DMS79 (cell line): ENCODE data around the gene GALNT10.
"Not testable (repeated sequence)": the region's sequence is repeated elsewhere in the genome, so short reads cannot be mapped to it uniquely, and the experiment has no call there.

Experiments
- DNase-seq: peaks from one replicate; lab custom pipeline; 2025; lab: John Stamatoyannopoulos, UW

Gene GALNT10

GRCh38 chr5:154356020-154356655 is 165.6 kb downstream of the GALNT10 start:
- DNase-seq = no peak

- no peak for DNase-seq
Observed at GRCh38 chr5:154356958-154357357, 166.4 kb downstream of the GALNT10 start.

DNA sequence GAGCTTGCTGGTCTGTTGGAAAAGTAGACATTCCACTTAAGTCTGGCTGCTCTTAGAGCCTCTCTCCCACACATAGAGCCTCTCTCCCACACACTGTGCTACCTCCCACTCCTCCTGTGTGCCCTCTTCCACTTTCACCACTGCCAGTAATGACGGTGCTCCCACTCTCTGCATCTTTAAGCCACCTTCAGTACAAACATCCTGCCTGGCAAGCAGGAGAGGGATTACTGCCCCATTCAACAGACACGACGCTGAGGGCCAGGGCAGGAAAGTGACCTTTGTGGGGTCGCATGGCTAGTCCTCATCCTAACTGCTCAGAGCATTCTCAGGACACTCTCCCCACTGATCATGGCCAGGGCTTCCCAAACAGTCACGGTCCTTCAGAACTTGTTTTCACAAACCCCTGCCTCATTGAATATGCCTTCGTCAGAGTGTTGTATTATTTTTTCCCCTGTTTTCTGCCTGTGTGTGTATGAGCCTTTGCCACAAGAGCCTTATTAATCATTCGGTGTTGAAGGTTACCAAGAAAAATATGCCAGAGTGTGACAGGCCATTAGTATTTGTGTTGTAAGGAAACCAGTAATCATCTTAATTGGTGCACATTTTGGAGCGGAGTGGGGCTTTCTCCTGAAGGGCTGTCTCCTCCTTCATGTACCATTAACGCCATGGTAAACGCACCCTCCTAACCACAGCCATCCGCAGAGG is 168.1 kb downstream of the GALNT10 start:
- DNase-seq = no peak

- DNase-seq = no peak
Observed at GRCh38 chr5:154359221-154359573, 168.7 kb downstream of the GALNT10 start.

DNA sequence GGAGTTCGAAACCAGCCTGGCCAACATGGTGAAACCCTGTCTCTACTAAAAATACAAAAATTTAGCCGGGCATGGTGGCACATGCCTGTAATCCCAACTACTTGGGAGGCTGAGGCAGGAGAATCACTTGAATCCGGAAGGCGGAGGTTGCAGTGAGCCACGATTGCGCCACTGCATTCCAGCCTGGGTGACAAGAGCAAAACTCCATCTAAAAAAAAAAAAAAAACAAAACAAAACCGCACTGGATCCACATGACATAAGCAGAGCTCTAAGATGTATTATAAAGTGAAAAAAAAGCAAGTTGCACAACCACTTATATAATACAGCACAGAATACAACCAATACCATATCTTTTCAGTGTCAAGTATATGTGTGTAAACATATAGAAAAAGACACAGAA is 169.7 kb downstream of the GALNT10 start:
- DNase-seq = not testable (repeated sequence)

GRCh38 chr5:154363411-154363810 is 172.9 kb downstream of the GALNT10 start:
- no peak for DNase-seq

- no peak for DNase-seq
Observed at GRCh38 chr5:154364771-154365170, 174.2 kb downstream of the GALNT10 start.

DNA sequence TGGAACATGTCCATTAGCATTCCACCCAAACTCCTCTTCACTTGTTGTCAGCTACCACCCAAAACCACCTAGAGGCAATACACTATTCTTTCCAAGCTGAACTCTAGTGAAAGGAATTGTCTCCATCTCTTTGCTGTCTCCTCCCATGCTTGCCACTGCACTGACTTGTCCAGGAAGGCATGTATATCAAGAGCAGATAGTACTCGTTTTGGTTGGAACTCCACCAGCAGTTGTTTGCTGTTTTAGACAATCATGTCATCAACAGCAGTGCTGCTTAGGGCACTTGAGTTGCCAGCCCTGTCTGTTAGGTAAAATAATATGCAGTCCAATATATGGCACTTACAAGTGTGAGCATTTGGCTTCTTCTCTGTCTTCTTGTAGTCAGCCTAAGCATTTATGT is 175.3 kb downstream of the GALNT10 start:
- DNase-seq = no peak

DNA sequence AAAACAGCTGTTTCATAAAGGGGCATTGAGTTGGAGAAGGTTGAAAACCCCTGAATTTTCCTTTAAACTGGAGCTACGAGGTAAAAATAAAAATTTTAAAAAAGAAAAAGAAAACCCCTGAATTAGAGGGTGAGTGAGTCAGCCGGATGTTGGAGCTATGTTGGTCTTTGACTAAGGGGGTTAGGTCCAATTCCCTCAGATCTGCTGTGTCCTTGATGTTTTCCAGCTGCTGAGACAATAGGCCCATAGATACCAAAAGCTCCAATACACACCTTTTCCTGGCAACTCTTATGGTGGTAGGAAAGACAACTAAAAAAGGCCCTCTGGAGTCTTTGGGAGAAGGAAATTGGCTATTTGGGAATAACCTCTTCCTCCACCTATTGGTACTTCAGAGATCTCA is 175.8 kb downstream of the GALNT10 start:
- DNase-seq = no peak

- no peak for DNase-seq
Observed at GRCh38 chr5:154367101-154367500, 176.6 kb downstream of the GALNT10 start.

DNA sequence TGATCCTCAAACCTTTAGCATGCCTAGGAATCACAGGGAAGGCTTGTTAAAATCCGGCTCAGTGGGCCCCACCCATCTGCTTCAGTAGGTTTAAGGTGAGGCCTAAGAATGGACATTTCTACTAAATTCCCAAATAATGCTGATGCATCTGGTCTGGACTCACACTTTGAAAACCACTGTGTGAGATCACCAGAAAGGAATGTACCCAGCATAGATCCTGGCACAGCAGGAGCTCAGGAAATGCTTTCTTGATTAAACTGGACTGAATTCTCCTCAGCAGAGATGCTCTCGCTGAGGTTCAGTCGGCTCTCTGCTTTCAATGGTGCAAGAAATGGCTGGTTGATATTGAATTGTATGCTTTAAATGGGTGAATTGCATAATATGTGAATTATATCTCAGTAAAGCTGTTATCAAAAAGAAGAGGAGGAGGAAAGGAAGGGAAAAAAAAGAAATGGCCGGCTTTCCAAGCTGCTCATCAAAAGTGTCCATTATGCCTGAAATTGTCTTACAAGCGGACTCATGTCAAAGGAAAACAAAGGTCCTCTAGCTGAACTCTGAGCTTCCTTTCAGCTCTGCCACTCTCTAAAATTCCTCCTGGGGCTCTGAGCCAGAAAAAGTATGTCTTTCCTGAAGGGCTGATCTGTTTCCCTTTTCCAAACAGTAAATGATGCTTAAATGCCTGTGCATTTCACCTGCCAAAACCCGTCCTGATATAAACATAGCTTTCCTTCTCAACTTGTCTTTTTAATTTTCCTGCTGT is 177.7 kb downstream of the GALNT10 start:
- DNase-seq = no peak

- DNase-seq = no peak
Observed at GRCh38 chr5:154369682-154370081, 179.1 kb downstream of the GALNT10 start.

GRCh38 chr5:154370119-154370518 is 179.6 kb downstream of the GALNT10 start:
- no peak for DNase-seq

GRCh38 chr5:154370813-154371212 is 180.3 kb downstream of the GALNT10 start:
- DNase-seq = no peak

GRCh38 chr5:154371687-154372086 is 181.2 kb downstream of the GALNT10 start:
- DNase-seq = no peak

- no peak for DNase-seq
Observed at GRCh38 chr5:154372661-154373060, 182.1 kb downstream of the GALNT10 start.

- no peak for DNase-seq
Observed at GRCh38 chr5:154373326-154373725, 182.8 kb downstream of the GALNT10 start.

- DNase-seq = no peak
Observed at GRCh38 chr5:154373729-154374179, 183.2 kb downstream of the GALNT10 start.

- DNase-seq = no peak
Observed at GRCh38 chr5:154374264-154374663, 183.7 kb downstream of the GALNT10 start.

GRCh38 chr5:154375329-154376008 is 184.9 kb downstream of the GALNT10 start:
- DNase-seq = no peak

- no peak for DNase-seq
Observed at GRCh38 chr5:154376481-154376880, 185.9 kb downstream of the GALNT10 start.

GRCh38 chr5:154377754-154378533 is 187.4 kb downstream of the GALNT10 start:
- DNase-seq = no peak
